Smooth muscle cell of the brain vasculature (primary cell): ENCODE data around the gene LYRM4.

Experiments
- DNase-seq: peaks from one replicate; pipeline ENCODE4 v3.0.0-alpha.2; 2012; ENCODE audit warnings: low read depth, low spot score

LYRM4 gene

GRCh38 chr6:5246141-5247097, 14.3 kb downstream of the LYRM4 start:
- DNase-seq, result no peak

DNA sequence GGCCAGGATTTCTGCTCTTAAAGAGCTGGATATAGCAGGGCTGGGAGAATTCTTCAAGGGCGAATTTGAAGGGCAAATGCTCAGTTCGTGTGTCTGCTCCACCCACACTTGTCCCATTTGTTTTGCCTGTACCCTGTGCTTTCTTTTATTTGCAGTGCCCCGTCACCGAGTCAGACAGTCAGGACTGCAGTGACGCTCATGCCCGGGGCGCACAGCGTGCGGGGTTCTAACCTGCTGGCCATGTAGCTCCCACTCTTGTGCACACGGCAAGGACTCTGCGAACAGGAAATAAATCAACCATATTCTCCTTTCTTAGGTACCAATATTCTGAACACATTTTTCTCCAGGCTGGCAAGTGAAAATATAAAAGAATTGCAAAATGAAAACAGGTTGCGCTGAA, 17.7 kb downstream of the LYRM4 start:
- DNase-seq, result no peak

DNA sequence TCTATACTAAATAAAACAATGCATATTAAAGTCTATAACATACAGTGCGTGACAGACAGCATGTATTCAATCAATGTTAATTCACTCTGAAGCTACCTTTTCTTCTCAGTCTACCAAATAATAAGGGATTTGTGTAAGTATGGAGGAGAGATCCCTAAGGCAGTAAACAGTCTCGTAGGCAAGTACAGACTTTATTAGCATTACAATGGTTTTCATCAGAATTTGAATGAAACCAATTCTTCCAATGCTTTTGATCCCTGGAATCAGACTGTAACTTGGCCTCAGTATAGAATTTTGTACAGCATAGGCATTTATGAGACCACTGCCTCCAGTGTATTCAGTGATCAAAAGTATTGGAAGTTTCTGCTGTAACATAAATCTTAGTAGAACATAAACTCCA, 19.5 kb downstream of the LYRM4 start:
- no peak for DNase-seq

GRCh38 chr6:5238336-5238735, 22.4 kb downstream of the LYRM4 start:
- no peak for DNase-seq

- no peak for DNase-seq
These were observed 22.9 kb downstream of the LYRM4 start for GRCh38 chr6:5237805-5238204.

GRCh38 chr6:5235830-5236229, 24.9 kb downstream of the LYRM4 start:
- DNase-seq, result no peak

DNA sequence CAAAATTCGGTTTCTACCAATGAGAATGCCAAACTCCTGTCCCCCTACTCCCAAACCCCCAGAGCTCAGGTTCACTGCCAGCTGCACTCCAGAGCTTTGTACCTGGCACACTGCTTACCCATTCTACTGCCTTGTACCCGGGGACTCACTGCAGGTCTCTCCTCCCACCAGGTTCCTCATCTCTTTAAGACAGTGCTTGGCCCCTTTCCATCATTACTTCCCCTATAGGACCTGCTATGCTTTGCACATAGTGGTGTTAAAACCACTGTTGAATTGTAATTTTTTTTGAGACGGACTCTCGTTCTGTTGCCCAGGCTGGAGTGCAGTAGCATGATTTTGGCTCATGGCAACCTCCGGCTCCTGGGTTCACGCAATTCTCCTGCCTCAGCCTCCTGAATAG, 25.9 kb downstream of the LYRM4 start:
- no peak for DNase-seq

DNA sequence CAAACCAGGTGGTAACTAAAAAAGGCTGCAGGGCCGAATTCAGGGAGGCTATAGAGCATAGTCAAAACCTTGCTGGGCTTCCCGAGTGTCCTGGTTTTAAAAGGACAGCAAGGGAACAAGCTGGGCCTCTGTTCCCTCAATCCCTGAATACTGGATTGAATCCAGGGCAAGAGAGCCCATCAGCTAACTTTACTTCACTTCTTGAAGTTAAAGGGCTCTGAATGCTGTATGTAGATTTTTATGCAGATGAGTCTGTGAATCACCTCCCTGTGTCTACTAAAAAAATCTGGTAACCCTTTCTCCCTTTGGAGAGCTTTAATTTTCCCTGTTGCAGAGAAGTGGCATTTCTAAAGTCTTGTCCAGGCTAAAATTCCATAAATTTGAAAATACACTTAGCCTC, 29.5 kb downstream of the LYRM4 start:
- no peak for DNase-seq

DNA sequence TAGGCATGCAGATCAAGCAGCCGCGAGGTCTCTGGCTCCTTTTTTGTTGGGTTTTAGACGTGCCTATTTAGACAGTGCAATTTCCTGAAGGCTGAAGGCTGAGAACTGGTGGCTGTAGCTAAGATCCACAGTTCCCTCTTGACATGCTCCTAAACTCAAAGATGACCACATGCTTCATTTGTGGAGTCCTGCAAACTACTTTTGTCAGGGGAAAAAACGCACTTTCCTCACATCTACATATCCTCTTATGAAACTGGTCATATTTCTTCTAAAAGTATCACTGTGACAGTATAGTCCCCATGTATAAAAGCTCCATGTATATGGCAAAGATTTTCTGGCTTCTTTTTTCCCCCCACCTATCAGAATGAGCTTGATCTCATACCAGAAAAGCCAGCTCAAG, 30.7 kb downstream of the LYRM4 start:
- DNase-seq, result no peak

GRCh38 chr6:5229356-5229755, 31.4 kb downstream of the LYRM4 start:
- no peak for DNase-seq

- no peak for DNase-seq
These were observed 37.4 kb downstream of the LYRM4 start for GRCh38 chr6:5223309-5223708.

- DNase-seq, result no peak
These were observed 40.3 kb downstream of the LYRM4 start for GRCh38 chr6:5220443-5220842.

DNA sequence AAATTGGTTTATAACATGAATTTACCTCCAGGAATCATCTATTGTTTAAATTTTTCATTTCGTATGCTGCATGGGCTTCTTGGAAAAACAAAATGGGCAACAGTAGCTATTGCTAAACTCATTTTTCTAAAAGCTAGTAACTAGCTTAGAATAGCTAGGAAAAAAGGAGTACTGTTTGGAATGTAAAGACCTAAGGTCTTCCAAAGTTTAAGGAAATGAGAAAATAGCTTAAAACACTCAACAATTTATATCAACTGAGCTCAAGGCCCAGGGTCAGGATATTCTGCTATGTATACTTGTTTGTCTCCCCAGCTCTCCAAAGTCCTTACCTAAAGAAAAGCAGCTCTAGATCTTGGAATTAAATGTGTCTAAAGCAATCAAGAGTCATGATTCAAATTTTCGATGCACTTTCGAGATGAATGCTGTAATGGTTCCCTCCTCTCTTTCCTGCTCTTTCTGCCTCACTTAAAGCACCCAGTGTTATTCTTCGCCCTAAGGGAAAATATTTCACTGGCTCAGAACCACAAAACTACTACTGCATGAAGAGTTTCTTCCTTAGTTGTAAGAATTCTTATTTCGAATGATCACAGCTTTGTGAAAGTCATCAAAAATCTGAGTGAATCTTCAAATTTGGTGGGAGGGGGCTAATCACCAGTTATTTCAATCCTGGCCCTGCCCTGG, 41.6 kb downstream of the LYRM4 start:
- DNase-seq, result no peak

DNA sequence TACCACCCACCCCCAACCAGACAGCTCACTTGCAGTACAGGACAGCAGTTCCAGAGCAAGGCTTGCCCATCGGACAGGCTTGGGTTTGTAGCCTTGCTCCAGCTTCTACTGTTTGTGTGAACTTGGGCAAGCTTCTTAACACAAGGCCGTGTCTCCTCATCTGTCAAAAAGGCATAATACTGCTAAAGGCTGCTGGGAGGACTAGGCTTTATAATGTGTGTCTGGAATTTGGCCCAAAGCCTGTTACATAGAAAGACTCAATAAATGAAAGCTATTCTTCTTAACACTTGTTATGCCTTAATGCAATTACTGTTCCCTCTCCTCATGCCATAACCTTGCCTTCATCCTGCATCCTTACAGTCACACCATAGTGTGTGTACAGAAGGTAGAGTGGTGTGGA, 43.4 kb downstream of the LYRM4 start:
- no peak for DNase-seq

DNA sequence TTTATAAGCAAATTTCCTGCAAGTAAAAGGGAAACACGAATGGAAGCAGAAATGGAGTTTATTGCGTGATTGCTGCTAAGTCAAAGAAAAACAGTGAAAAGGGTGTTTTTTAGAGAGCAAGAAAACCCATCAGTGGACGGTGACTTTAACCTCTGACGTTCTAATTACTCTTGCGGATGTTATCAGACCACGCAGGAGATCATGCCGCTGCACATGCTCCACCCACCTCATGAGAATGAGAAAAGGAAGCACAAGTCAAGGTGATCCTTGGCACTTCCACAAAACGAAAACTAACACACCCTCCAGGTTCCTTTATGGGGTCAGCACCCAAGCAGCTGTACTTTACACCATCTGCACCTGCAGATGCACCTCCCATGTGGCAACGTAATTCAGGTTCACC, 45.0 kb downstream of the LYRM4 start:
- DNase-seq, result no peak

DNA sequence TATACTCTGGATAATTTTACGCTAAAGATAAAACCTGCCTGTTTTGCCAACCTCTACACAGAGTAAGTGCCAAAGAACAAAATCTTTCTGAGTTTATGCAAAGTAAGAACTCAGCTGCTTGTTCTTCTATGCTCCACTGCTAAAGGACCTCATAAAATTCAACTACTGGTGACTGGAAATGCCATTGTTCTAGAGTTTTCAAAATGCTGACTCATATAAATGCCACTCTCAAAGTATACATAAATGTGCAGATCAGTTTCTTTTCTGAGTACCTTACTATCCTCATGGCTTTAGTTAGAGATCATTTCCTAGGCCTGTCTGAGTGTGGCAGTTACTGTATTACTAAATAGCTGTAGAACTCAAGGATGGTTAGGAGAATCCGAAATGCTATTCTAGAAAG, 45.6 kb downstream of the LYRM4 start:
- no peak for DNase-seq

- DNase-seq, result no peak
These were observed 46.1 kb downstream of the LYRM4 start for GRCh38 chr6:5214570-5215052.

DNA sequence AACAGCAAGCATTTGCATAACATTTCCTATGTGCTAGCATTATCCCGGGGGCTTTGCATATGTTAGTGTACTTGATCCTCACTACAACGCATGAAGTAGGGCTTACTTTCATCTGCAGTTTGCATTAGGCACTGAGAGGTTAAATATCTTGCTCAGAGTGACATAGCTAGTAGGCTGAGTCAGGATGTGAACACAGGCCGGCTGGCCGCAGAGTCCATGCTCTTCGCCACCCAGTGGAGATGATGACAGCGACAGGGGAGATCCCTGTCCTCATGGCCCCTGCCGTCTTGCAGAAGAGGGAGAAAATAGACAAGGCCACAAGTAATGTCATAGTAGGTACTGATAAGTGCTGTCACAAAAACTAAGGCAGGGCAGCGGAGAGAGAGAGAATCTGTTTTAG, 46.9 kb downstream of the LYRM4 start:
- DNase-seq, result no peak

DNA sequence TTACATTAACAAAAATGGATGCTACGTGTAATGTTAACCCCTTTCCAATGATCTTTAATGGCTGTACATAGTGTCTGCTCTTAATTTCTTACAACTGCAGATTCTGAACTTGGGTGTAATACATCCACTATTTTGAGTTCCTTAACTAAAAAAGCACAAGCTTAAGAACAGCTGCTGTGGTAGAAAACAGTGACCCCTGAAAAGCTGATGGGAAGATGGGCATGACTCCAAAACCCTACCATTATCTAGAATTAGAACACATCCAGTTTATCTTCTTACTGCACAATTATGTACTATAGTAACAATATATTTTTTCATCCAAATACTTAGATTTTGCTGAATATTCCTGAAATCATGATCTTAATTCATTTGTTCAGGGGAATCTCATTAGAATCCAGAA, 49.3 kb downstream of the LYRM4 start:
- no peak for DNase-seq

GRCh38 chr6:5208471-5208971, 52.2 kb downstream of the LYRM4 start:
- no peak for DNase-seq

- DNase-seq, result no peak
These were observed 52.7 kb downstream of the LYRM4 start for GRCh38 chr6:5208057-5208456.

- DNase-seq, result no peak
These were observed 53.7 kb downstream of the LYRM4 start for GRCh38 chr6:5206920-5207561.
